ENCODE results near the gene GPSM1.

GPSM1 gene

DNA sequence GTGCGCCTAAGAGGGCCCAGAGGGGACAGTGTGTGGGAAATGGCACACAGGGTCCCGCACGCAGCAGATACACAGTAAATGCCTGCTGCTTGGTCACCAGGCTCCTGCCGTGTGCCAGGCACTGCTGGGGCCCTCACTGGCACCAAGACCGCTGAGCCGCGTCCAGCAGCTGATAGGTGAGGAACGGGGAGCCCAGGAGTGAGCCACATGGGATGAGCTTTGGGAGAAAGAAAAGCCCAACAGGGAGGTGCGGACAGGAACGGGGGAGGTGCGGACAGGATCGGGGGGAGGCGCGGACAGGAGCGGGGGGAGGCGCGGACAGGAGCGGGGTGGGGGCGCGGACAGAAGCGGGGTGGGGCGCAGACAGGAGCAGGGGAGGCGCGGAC is 16.5 kb downstream of the GPSM1 start:
- no peak for DNase-seq
- H3K4me3 ChIP-seq (ENCODE audit: low read depth, low read length): no peak overlapping the region
- H3K27me3 ChIP-seq (ENCODE audit: insufficient read depth, low read depth, severe bottlenecking): no peaks in the 10 kb centered on the region
- H3K36me3 ChIP-seq: peaks cover 54% of the 10 kb centered on the region
- TF ChIP-seq, protein P1, sequence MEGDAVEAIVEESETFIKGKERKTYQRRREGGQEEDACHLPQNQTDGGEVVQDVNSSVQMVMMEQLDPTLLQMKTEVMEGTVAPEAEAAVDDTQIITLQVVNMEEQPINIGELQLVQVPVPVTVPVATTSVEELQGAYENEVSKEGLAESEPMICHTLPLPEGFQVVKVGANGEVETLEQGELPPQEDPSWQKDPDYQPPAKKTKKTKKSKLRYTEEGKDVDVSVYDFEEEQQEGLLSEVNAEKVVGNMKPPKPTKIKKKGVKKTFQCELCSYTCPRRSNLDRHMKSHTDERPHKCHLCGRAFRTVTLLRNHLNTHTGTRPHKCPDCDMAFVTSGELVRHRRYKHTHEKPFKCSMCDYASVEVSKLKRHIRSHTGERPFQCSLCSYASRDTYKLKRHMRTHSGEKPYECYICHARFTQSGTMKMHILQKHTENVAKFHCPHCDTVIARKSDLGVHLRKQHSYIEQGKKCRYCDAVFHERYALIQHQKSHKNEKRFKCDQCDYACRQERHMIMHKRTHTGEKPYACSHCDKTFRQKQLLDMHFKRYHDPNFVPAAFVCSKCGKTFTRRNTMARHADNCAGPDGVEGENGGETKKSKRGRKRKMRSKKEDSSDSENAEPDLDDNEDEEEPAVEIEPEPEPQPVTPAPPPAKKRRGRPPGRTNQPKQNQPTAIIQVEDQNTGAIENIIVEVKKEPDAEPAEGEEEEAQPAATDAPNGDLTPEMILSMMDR (IDR thresholded peaks at IDR 0.05; ENCODE audit: low read depth, low read length): no peak
- H3K9me3 ChIP-seq (ENCODE audit: severe bottlenecking): no peaks in the 10 kb centered on the region
- H3K27ac ChIP-seq: peak overlapping the region; percentile 89

DNA sequence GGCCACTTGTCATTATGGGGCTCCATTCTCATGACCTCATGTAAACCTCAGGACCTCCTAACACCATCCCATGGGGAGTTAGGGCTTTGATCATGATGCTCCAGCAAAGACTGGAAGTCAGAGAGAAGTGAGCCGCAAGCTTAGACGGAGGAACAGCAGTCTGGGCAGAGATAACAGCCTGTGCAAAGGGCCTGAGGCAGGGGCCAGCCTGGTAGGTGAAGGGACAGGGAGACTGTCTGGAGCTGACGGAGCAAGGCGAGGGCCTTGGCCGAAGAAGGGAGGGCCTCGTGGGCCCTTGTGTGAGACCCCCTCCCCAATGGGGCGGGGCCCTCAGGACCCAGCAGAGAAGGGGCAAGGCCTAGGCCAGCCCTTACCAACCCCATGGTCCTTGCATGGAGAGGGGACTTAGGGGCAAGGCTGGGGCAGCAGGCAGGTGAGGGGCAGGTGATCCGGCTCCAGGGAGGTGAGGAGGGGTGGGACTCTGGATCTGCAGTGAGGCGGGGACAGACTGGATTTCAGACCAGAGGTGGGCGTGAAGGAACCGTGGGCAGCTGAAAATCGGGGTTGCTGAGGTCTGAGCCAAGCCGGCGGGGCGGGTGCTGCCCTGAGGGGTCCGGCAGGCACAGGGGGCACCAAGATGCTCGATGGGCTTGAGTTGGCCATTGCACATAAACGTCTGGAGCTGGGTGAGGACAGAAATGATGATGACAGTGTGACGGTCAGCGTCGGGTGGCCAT is 17.4 kb downstream of the GPSM1 start:
- TF ChIP-seq, protein P1 (IDR thresholded peaks at IDR 0.05; ENCODE audit: low read depth, low read length): no peak
- no peak for DNase-seq
- Histone ChIP-seq H3K36me3 (peaks cover 52% of the 10 kb centered on the region), H3K27me3 (ENCODE audit: insufficient read depth, low read depth, severe bottlenecking) (no peaks in the 10 kb centered on the region), H3K27ac (no peak overlapping the region; the same call in 1 of the 2 replicates), H3K4me3 (ENCODE audit: low read depth, low read length) (no peak overlapping the region), H3K9me3 (ENCODE audit: severe bottlenecking) (no peaks in the 10 kb centered on the region)

DNA sequence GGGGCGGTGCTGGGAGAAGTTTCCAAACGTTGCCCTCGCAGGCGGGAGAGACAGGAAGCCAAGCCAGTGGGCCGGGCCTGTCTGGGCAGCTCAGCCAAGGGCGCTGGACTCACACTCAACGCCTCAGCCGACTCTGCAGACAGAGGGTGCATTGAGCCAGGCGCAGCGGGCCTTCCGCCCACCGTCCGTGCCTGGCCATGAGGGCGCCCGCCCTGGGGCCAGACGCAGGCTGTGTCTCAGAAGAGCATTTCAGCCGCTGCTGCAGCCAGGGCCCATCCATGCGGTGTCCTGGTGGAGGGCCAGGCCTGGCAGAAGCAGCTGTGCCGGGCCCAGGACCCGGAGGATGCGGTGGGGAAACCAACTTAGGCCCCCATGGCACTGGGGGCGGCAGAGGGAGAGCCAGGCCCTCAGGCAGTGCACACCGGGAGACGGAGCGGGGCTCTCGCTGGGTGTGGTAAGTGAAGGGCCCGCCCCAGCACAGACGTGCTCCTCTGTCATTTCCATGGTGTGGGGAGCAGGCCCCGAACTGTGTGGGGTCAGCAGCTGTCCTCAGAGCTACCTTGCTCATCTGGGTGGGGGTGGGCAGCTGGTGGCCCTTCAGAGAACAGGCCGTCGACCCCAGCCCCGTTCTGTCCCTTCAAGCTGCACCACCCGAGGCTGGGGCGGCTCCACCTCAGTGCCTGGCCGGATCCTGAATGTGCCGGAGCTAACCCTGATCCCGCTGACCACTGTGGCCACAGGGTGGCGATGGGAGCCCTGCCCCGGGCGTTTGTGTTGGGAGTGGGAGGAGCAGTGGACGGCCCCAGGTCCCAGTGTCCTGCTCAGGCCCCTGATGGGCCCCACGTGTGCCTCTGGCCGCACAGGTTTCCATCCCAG is 18.2 kb downstream of the GPSM1 start:
- TF ChIP-seq, protein P1 (IDR thresholded peaks at IDR 0.05; ENCODE audit: low read depth, low read length): peak; percentile 74
- H3K4me3 ChIP-seq (ENCODE audit: low read depth, low read length): no peak overlapping the region
- H3K27ac ChIP-seq: peak overlapping the region; percentile 51
- peak; percentile 89 for DNase-seq
- H3K27me3 ChIP-seq (ENCODE audit: insufficient read depth, low read depth, severe bottlenecking): no peaks in the 10 kb centered on the region
- H3K36me3 ChIP-seq: peaks cover 48% of the 10 kb centered on the region
- no peaks in the 10 kb centered on the region for H3K9me3 ChIP-seq (ENCODE audit: severe bottlenecking)

DNA sequence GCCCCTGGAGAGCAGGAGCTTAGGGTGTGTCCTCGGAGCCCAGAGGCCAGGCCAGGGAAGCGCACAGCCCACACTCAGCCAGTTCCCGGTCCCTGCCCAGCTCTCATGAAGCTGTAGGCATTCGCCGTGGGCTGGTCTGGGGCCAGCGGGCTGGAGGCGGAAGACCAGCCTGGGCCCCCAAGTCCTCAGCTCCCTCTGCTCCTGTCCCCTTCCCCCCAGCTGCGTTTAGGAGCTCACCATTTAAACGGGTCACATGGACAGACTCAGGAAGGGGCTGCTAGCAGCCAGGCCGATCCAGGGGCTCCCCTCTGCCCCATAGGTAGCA is 18.8 kb downstream of the GPSM1 start:
- TF ChIP-seq, protein P1 (IDR thresholded peaks at IDR 0.05; ENCODE audit: low read depth, low read length): no peak
- DNase-seq: no peak
- Histone ChIP-seq H3K4me3 (ENCODE audit: low read depth, low read length) (no peak overlapping the region), H3K27ac (peak overlapping the region; percentile 51), H3K36me3 (peaks cover 42% of the 10 kb centered on the region), H3K9me3 (ENCODE audit: severe bottlenecking) (no peaks in the 10 kb centered on the region), H3K27me3 (ENCODE audit: insufficient read depth, low read depth, severe bottlenecking) (no peaks in the 10 kb centered on the region)

DNA sequence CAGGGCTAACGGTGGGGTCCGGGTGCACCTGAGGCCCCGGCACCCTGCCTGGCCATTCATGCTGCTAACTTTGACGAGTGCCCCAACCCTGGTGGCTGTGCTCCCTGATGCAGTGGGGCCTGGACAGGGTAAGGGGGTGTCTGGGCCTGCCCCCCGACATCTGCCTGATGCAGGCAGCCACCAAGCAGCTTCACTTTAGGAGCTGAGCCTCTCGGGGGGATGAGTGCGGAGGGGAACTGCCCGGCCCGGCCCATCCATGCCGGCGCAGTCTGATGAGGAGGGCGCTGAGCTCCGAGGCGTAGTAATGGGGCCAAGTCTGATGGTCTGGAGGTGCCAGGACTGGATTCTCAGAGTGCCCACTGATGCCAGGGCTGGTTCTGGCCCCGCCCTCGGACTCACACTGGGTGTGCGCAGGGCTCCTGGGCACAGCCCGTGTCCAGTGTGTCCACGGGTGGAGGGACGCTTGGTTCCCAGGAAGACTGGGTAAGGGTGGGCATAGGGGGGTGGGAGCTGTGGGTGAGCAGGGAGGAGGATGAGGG is 19.7 kb downstream of the GPSM1 start:
- H3K36me3 ChIP-seq: peaks cover 33% of the 10 kb centered on the region
- TF ChIP-seq, protein P1 (IDR thresholded peaks at IDR 0.05; ENCODE audit: low read depth, low read length): no peak
- no peak for DNase-seq
- H3K9me3 ChIP-seq (ENCODE audit: severe bottlenecking): no peaks in the 10 kb centered on the region
- no peaks in the 10 kb centered on the region for H3K27me3 ChIP-seq (ENCODE audit: insufficient read depth, low read depth, severe bottlenecking)
- H3K27ac ChIP-seq: peak overlapping the region; percentile 1; the same call in 1 of the 2 replicates
- no peak overlapping the region for H3K4me3 ChIP-seq (ENCODE audit: low read depth, low read length)

Data from WERI-Rb-1 (cell line).